GM21723 (cell line): ENCODE measurements around the gene METTL16.

Experiments used
- ATAC-seq: cut with Tn5 transposase; IDR thresholded peaks from one replicate; pipeline ENCODE4 v1.9.1; 2021; ENCODE audit warnings: mild to moderate bottlenecking, moderate library complexity; ENCODE audit not compliant: unreplicated experiment

Gene METTL16

GRCh38 chr17:2416010-2416734 lies 95.5 kb downstream of the METTL16 start:
- ATAC-seq, result no peak

- no peak for ATAC-seq
Measured at GRCh38 chr17:2415081-2415480, 96.6 kb downstream of the METTL16 start.

DNA sequence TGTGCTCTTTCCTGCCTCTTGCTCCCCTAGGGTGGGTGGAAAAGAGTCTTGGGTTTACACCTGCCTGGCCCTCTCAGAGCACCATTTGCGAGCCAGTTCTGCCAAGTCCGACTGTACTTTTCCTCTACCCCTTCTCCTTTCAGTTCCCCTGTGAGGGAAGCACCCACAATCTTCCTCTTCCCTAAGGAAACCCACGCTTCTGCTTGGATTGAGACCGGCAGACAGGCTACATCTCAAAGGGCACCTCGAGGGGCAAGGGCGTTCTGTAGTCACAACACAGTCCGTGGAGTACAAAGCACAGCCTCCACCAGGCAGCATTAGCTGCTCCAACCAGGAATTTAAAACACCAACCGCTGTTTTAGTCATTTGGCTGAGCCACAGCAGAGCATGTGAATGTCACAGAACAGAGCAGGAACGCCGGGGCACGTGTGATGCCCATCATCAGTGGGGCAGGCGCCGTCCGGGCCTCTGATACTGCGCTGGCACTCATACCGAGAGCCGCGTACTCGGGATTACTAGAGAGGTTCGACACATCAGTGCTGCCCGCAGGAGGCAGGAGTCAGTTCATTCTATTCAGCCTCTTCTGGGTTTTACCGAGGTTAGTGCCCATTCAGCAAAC lies 97.1 kb downstream of the METTL16 start:
- no peak for ATAC-seq

DNA sequence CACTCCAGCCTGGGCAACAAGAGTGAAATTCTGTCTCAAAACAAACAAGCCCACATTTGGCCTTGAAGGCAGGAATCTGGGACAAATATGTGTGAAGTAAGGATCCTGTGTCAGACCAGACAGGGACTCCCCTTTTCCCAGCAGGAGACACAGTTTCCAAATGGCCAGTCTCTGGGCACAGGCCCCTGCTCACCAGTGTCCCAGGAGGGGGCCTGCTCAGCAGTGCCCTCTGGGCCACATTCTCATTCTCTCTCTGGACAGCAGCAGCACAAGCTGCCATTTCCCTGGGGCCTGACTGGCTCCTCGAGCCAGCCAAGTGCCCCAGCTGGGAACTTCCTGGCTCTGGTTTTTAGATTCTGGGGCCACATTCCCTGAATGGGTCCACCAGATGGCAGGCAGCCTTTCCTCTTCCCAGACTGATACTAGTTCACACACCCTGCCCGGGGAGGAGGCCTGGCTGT lies 99.1 kb downstream of the METTL16 start:
- ATAC-seq, result no peak

- no peak for ATAC-seq
Measured at GRCh38 chr17:2410951-2411350, 100.7 kb downstream of the METTL16 start.

GRCh38 chr17:2406903-2407790 lies 104.5 kb downstream of the METTL16 start:
- ATAC-seq, result no peak

DNA sequence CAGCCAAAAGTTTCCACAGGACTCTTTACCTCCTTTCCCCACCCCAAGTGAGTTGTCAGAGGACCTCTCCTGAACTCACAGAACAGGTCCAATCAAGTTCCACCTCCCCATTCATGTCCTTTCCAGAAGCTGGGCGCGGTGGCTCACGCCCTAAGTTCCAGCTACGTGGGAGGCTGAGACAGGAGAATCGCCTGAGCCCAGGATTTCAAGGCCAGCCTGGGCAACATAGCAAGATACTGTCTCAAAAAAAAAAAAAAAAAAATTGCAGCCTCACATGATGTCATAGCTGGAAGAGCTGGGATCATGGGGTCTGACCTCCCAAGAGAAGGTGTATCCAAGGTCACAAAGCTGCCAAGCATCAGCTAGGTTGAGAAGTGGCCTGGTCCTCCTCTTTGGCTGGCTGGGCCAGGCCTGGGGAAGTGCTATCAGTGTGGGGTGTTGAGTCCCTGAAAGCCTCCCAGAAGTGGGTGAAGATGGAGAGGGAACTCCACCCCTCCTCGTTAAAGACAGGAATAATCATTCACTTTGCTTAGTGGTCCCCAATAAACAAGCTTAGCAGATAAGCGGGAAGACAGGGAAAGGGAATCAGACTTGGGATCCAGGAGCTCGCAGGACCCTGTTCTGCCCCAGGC lies 105.3 kb downstream of the METTL16 start:
- no peak for ATAC-seq

GRCh38 chr17:2405247-2405926 lies 106.3 kb downstream of the METTL16 start:
- ATAC-seq, result no peak

- ATAC-seq, result no peak
Measured at GRCh38 chr17:2403044-2403443, 108.6 kb downstream of the METTL16 start.

- no peak for ATAC-seq
Measured at GRCh38 chr17:2402544-2402943, 109.1 kb downstream of the METTL16 start.

- ATAC-seq, result peak; percentile 46
Measured at GRCh38 chr17:2401426-2402221, 110.1 kb downstream of the METTL16 start.

- ATAC-seq, result peak; percentile 35
Measured at GRCh38 chr17:2400877-2401425, 110.7 kb downstream of the METTL16 start, which contains the start of gene MNT. Gene MNT, minus strand, starts transcription at chr17:2401060. Its CDS starts 348 bp downstream, at chr17:2400712.

GRCh38 chr17:2400474-2400866 lies 111.2 kb downstream of the METTL16 start:
- ATAC-seq, result no peak

DNA sequence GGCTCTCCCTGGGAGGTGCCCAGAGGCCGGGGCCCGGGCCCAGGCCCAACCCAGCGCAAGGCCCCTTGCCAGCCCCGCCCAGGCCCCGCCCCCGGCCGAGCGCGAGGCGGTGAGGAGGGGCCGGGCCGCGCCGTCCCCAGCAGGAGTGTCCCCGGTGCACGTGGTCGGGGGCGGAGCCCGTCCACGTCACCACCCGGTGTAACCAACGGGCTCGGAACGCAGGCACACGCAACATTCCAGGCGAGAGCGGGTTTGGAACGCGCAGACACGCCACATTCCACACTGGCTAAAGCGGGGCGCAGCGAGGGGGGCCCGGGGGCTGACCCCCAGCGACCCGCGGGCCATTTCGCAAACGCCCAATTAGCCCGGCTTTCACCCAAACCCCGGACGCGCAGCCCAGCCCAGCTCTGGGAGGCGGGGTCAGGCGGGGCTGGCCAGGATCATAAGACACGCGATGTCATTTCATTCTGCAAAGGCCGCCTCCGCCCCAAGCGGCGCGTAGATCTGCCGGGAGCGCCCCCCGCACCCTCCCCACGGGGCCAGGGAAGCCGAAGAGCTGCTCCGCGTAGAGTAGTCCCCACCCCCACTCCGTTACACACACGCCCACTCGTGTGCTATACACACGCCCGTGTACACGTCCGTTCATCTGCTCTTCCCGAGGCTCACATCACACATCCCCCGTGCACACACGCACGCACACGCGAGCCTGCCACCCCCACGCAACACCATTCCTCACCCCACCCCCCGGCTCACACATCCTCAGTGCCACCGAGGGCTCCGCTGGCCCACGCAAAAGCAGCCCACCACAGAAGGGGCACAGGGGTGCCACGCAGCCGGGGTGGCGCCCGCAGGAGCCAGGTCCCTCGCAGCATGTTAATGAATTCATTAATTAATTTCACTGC lies 111.9 kb downstream of the METTL16 start:
- peak; percentile 34 for ATAC-seq

DNA sequence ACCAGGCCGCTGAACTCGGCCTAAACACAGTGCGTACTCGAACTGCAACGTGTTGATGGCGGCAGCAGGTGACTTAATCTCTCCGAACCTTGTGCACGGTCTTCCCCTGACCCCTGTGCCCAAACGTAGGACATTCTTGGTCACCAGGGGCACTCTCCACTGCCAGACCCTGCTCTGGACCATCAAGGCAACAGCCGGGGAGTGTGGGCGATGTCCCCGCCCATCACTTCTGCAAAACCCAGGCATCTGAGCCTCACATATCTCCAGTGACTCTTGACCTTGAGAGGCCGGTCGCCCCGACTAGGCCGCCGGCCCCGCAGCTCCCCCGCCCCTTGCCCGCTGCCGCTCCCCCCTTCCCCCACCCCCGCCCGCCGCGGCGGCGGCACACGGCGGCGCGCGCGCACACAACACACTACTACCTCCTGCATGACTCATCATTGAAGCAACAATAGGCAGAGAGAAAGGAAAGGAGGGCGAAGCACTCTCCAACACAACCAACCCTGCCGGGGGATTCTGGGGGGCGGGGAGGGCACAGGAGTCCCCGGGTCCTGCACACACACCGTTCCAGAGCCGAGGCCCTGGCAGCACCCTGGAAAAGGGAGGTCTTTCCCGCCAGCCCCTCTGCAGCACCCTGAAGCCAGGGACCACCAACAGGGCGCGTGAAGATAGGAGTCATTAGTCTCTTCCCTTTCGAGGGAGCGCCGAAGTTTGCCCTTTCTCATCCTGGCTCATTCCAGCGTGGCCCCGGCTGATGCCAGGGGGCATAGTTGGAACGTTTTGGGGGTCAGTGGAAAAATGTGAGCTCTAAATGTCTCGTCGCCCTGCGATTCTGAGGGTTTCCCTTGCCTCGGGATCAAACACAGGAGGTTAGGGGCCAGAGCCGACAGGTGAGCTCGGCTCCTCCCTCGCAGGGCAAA lies 112.8 kb downstream of the METTL16 start:
- ATAC-seq, result no peak

DNA sequence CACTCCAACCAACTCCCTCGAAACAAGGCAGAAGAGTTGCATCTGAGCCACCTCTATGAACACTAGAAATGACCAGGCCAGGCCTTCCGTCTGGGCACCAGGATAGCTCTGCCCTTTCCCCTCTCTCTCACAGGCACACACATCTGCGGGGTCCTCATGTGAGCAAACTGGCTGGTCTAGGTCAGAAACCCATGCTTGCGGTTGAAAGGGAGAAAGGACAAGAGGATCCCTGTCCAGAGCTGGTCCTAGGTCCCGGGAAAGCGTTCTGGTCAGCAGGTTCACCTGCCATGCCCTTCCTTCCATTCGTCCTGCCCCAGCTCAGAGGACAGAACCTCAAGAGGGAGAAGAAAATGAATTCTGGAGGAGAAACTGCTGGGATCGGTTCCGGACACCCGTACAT lies 113.5 kb downstream of the METTL16 start:
- ATAC-seq, result no peak
